NOMO-1 treated with dmso at 0.1 percent for 144 hours (cell line): ENCODE data around the gene URB1.
A peak's percentile ranks its signal among the peaks of the same experiment; 100 is the strongest.
"Not testable (repeated sequence)": the region's sequence is repeated elsewhere in the genome, so short reads cannot be mapped to it uniquely, and the experiment has no call there.

Experiments used
- DNase-seq: peaks from one replicate; lab custom pipeline; 2025; ENCODE audit not compliant: unreplicated experiment; lab: John Stamatoyannopoulos, UW

URB1 gene

DNA sequence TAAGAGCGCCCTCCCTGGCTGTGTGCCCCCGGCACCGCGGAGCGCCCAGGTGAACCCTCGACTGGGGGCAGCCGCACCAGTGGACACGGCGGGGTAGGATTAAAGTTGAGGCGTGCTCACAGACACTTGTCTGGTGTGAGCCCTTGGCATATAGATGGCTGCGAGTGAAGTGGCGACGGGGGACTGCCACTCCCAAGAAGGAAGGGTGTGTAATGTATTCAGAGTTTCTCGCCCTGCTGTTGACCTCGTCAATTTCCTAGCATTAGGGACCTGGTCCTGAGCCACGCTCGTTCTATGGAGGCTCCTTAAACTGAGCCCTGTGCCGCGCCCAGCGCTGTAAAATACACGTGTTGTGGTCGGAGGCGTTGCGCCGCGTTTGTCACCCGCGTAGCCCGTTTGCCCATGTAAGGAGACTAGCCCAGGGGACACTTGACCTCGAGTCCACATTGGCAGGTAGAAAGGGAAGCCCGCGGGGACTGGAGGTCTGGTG is 20.2 kb upstream of the URB1 start:
- no peak for DNase-seq

DNA sequence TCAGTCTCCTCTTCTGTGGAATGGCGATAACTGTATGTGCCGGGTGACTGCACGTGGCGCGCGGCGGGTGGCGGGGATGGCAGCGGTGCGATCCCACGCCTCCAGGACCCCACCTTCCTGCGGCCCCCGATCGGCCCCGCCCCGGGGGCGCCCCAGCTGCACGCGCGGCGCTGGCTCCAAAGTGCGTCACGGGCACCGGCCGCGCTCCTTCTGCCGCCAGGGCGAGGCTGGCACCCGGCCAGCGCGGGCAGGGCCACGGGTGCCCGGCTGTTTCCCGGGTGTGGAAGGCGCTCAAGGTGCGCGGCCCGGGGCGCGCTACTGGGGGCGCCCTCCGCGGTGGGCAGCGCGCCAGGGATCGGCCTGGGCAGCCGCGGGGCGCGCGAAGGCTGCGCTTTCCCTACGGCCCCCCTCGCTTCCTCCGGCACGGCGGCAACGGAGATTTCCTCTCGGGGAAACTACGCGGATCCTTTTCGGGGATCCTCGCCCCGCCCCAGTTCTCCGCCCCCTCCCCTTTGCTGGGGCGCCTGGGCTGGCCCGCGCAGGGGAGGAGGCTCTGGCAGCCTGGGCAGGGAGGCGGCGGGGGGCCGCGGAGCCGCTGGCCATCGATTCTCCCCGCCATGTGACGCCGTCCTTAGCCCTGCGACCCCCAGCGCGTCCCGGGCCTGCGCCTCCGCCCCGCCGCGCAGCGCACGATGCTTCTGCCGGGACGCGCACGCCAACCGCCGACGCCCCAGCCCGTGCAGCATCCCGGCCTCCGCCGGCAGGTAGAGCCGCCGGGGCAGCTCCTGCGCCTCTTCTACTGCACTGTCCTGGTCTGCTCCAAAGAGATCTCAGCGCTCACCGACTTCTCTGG is 19.6 kb upstream of the URB1 start, which contains the start of gene EVA1C:
Gene EVA1C, plus strand, starts transcription at position 545 of the 853 bp plus-strand sequence. Its CDS starts 148 bp downstream, at position 693.
- no peak for DNase-seq

DNA sequence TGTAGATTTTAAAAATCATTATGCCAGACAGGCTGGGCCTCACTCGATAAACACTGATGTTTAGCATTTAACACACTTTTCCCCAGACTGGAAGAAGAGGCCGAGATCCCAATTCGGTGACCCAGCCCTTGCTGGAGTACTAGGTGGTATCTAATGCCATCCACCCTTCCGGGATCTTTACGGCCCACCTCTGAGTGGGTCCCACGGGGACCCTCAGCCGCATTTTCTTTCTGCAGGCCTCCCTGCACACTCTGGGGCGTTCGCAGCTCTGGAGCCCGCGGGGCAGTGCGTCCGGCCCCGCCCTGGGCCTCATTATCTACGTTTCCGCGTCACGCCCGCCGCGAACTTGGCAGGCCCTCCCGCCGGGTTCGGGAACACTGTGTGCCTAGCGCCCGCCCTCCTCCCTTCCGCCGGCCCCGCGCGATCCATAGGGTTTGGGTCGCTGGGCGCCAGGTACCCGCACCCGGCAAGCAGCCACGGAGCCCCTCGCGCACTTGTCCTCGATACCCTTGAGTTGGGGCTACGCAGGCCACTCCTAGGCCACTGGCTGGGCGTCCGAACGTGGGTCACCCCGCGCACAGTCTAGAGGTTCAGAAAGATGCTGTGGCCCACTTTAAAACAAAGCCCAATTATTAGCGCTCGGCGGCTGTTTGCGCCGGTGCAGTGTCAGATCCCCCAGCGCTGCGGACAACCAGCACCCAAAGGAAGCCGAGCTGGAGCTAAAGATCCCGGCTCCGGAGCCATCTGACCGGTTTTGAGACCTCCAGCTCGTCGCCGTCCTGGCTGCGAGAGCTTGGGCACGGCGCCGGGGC is 18.7 kb upstream of the URB1 start:
- DNase-seq, result peak; percentile 44

DNA sequence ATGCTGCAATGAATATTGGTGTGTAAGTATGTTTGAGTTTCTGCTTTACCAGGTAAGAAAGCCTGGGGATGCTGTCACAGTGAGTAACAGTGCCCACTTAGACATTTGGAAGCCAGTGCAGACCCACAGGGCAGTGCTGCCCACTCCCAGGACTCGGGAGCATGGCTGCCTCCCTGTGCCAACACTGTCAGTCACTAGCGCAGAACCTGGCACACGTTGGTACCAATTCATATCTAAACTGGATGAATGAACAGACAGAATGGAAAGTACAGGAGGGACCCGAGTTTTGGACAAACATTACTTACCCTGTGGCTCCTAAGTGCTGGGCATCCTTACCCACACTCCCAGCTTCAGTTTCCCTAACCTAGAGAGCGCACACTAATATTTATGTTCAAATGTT is 18.1 kb upstream of the URB1 start:
- DNase-seq, result no peak

DNA sequence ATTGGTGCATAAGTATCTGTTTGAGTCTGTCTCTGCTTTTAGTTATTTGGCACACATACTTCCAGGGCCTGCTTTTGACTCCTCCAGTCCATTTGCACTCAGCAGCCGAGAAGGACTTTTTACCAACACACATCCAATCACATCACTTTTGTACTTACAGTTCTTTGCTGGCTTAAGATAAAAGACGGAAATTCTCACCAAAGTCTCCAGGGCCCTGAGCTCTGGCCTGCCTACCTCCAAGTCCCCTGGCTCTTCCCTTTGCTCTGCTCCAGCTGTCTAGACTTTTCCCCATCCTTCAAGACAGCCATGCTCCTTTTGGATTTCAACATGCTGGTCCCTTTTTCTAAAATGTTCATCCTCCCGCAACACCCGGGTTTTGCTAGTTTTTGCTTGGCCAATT is 17.5 kb upstream of the URB1 start:
- DNase-seq, result no peak

DNA sequence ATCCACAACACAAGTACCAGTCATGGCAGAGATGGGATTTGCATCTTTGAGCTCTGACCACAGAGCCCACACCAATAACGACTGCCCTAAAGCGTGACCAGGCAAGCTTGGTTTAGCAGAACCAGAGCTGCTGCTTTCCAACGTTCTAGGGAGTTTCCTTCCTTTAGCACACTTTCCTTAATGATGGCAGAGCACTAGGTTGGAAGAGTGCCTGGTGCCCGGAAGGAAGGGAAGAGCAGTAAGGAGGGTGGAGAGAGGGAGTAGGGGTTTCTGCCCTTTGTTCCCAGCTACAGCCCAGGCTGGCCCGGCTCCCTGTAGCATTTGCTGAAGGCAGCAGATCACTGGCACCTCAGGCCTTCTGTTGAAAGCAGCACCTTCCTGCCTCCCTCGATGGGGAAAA is 13.6 kb upstream of the URB1 start:
- no peak for DNase-seq

DNA sequence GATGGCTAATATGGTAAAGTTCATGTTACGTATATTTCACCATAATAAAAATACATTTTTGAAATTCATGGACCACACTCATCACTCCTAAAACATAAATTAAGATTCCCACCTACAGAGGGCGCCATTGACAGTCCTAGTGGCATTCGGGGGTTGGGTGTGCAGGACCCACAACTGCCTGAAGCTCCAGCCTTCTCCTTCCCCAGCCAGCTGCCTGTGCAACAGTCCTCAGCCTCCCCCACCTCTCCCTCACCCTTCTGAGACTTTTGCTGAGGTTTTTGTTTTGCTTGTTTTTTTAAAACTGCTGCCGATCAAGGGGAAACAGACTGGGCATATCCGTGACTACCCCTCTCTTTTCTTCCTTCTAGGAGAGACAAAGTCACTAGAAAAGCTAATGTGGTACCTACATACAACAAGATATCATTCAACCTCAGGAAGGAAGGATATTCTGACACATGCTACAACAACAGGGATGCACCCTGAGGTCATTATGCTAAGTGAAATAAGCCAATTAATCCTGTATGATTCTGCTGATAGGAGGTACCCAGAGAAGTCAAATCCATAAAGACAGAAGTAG is 10.5 kb upstream of the URB1 start:
- no peak for DNase-seq

DNA sequence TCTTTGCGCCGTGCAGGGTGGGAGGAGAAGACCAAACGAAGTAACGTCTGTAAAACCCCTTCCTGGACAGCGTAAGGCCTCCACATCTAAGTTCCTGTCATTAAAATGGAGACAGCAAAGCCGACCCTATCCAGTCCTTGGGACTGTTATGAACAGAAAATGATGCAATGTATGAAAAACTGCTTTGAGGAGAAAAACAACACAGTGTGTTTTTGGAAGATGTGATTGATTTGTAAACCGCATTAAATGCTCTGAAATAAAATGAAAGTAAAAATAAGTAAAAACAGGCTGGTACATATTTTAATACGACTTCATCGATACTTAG is 827 bp upstream of the URB1 start:
- DNase-seq, result peak; percentile 85

DNA sequence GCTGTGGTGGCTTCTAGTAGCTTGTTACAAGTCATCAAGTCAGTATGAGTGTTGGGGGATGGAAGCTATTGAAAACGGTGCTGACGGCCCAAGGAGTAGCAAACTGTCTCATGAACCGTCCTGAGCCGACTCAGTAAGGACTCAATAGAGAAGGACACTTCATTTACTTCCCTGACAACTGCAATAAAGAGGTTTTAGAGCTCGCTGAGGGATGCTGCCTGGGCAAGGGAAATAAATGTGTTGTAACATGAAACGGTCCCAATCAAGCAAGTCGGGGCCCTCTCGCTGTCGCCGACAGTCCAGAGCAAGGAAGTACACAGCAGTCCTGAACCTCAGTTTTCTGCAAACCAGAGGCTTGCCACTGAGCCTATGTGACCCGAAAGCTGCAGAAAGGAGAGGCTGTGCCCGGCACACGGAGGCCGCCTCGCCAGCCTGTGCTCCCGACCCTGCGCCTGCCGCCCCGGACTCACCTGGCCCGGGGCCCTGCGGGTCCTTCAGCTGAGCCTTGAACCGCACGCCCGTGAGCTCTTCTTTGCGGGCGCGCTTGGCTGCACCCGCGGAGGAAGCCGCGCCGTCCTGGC is 423 bp downstream of the URB1 start:
- DNase-seq, result no peak

DNA sequence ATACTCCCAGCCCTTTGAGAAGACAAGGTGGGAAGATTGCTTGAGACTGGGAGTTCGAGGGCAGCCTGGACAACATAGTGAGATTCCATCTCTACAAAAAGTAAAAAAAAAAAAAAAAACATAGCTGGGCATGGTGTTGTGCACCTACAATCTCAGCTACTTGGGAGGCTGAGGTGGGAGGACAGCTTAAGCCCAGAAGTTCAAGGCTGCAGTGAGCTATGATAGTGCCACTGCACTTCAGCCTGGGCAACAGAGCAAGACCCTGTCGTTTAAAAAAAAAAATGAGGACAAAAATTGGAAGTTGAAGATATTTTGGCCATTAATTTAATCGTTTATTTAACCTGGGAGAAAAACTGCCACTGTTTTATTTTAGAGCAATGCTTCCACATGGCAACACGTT is 1.1 kb downstream of the URB1 start:
- DNase-seq, result no peak

DNA sequence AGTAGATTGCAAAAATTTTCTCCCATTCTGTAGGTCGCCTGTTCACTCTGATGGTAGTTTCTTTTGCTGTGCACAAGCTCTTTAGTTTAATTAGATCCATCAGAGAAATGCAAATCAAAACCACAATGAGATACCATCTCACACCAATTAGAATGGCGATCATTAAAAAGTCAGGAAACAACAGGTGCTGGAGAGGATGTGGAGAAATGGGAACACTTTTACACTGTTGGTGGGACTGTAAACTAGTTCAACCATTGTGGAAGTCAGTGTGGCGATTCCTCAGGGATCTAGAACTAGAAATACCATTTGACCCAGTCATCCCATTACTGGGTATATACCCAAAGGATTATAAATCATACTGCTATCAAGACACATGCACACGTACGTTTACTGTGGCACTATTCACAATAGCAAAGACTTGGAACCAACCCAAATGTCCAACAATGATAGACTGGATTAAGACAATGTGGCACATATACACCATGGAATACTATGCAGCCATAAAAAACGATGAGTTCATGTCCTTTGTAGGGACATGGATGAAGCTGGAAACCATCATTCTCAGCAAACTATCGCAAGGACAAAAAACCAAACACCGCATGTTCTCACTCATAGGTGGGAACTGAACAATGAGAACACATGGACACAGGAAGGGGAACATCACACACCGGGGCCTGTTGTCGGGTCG is 2.1 kb downstream of the URB1 start:
- not testable (repeated sequence) for DNase-seq

DNA sequence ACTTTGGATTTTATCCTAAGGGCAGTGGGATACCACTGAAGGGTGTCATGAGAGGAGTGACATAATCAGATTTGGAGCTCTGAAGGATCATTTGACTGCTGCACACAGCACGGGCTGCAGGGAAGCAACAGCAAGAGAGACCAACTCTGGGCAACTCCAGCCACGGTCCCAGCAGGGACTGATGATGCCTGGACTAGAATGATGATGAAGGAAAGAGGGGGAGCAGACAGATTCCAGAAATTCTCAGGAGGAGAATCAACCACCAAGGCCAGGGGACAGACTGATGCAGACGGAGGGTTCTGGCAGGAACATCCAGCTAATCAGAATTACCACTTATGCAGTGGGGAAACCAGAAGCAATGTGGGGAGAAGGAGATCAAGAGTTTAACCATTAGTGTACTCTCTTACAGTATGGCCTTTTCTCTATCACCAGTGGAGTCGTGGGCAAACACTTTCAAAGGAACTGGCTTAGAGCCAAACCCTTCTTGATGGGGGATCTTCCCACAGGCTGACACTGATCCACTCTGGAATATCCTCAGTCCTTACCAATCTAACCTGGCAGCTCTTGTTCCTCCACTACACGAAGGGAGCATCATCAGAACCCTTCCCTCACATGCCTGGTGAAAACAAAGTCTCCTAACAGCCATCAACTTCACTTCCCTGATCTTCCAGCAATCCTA is 3.3 kb downstream of the URB1 start:
- no peak for DNase-seq

DNA sequence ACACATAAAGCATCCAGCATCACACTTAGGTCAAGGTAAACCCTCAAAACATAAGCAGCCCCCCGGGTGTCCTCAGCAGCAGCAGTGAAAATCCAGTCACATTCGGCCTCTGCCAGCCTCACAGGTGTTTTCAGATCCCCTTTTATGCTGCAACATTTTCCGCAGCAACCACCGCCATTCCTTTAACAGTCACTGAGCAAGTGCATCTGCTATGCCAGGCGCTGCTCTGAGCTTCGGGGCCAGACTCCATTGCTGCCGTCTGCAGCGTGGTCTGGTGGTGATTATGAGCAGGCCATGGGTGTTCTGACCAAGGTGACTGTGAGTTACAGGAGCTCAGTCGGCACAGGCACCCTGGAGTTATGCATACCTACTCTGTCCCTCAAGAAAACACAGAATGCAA is 4.5 kb downstream of the URB1 start:
- DNase-seq, result no peak

DNA sequence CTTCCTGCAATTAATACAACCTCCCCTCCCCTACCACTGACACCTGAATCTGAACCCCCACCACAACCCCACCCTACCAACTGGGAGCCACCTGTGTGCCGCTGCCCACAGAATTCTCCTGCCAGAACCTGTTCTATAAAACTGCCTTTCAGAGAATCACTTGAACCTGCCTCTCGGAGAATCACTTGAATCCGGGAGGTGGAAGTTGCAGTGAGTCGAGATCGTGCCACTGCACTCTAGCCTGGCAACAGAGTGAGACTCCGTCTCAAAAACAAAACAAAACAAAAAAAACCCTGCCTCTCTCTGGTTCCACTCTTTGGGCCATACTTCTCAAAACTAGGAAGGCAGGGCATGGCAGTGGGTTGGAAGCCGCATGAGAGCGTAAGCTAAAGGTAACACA is 5.7 kb downstream of the URB1 start:
- DNase-seq, result no peak

DNA sequence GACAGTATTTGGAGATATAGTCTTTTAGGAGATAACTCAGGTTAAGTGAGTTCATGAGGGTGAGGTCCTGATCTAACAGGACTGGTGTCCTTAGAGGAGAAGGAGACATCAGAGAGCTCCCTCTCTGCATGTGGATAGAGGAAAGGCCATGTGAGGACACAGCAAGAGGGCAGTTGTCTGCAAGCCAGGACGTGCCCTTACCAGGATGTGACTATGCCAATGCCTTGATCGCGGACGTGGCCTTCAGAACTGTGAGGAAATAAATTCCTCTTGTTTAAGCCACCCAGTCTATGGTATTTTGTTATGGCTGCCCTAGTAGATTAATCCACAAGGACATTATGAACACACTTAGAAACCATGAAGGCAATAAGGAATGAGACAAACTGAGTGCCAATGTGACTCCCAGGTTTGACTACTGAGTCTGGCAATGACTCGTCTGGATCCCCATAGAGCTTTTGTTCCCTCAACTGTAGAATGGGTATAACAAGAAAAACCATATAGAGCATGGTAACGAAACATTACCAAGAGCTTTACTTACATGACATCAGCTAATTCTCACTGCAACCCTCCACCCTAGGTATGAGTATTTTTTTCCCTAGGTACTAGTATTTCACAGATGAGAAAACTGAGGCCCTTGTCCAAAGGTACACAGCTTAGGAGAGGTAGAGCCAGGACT is 6.5 kb downstream of the URB1 start:
- DNase-seq, result no peak

DNA sequence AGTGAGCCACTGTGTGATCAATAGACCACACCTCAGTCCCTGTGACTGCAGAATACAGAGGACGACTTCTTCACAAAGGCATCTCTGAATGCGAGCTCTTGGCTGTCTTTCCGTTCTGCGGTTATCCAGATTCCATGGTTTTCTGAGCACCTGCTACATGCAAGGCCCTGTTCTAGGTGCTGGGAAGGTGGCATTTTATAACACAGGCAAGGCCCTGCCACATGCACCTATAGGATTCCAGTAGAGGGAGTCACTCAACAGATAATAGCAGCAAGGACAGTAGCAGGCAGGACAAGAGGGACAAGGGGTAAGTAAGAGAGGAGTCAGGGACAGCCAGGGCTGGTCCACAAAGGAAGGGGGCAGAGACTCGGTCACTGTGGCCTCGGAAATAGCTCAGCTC is 9.0 kb downstream of the URB1 start:
- DNase-seq, result no peak

DNA sequence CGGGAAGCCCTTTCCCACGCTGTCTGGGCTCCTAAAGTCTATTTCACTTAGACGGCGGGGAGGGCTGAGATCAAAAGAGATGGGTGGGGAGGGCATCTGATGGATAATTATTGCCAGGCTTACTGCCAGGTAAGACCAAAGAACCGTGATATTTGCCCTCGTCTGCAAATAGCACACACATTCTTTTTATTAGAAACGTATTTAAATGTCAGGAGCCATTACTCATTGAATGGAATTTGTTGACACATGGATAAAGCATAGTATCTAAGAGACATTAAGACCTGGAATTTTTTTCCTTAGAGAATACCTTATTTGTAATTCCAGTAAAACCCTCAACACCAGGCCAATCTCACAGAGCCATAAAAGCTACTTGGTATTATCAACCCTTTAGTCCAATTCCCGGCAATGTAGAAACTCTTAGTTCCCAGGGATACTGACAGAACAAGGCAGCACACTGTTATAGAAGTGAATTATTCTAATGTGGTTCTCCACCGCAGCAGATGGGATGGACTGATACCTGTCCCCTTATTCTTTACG is 10.6 kb downstream of the URB1 start:
- DNase-seq, result no peak

DNA sequence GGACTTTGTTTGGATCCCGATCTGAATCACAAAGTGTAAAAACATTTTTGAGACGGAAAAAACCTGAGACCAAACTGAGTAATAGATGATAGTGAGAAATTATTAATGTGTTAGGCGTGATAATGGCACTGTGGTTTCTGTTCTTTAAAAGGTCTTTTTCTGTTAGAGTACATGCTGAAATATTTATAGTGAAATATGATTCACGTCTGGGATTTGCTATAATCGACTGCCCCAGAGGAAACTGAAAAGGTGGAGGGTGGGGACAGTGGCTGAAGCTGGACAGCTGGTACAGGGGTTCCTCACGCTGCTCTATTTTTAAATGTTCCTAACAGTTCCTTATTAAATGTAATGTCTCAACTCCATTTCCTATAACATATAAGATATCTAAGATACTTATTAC is 11.2 kb downstream of the URB1 start:
- DNase-seq, result no peak

DNA sequence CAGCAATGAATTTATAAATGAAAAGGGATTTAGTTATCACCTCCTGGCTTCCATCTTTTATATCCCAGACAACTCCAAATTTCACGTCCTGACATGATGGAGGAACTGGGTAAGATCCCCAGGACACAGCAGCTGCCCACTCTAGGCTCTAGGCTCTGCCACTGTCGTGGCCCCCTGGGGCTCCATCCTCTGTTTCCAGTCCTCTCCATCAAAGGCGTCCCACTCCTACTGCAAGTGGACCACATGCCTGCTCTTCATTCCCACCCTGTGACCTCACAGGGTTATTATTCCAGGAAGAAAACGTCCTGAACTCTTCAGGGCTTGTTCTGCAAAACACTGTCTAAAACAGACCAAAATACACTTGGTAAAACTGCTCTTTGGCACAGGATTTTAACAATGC is 11.9 kb downstream of the URB1 start:
- DNase-seq, result no peak

DNA sequence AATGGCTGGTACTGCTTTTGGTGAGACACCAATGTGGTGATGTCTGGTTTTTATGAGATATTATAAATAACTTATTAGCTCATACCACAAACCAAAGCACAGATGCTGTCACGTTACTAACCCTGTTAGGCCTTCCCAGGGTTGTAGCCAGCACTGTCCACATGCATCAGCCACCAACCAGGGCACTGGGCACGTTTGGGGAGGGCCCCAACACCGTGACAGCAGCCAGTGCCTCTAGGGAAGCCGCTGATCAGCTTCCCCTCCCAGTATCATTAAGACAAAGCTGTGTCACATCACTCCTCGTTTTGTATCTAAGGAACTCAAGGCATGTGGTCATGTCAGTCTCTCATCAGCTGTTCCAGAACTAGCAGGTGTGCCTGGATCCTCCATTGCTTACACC is 13.9 kb downstream of the URB1 start:
- DNase-seq, result no peak
